ENCODE measurements around the gene PPP4R4.

Gene PPP4R4, protein sequence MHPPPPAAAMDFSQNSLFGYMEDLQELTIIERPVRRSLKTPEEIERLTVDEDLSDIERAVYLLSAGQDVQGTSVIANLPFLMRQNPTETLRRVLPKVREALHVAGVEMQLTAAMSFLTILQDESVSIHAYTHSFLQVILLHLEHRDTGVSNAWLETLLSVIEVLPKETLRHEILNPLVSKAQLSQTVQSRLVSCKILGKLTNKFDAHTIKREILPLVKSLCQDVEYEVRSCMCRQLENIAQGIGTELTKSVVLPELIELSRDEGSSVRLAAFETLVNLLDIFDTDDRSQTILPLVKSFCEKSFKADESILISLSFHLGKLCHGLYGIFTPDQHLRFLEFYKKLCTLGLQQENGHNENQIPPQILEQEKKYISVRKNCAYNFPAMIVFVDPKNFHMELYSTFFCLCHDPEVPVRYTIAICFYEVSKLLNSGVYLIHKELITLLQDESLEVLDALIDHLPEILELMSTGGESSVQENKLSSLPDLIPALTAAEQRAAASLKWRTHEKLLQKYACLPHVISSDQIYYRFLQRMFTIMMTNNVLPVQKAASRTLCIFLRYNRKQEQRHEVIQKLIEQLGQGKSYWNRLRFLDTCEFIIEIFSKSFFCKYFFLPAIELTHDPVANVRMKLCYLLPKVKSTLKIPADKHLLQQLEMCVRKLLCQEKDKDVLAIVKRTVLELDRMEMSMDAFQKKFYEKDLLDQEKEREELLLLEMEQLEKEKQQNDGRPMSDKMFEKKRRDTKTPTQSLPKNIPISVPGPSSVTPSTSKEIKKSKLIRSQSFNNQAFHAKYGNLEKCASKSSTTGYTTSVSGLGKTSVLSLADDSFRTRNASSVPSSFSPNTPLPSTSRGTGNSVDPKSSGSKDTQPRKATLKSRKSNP

DNA sequence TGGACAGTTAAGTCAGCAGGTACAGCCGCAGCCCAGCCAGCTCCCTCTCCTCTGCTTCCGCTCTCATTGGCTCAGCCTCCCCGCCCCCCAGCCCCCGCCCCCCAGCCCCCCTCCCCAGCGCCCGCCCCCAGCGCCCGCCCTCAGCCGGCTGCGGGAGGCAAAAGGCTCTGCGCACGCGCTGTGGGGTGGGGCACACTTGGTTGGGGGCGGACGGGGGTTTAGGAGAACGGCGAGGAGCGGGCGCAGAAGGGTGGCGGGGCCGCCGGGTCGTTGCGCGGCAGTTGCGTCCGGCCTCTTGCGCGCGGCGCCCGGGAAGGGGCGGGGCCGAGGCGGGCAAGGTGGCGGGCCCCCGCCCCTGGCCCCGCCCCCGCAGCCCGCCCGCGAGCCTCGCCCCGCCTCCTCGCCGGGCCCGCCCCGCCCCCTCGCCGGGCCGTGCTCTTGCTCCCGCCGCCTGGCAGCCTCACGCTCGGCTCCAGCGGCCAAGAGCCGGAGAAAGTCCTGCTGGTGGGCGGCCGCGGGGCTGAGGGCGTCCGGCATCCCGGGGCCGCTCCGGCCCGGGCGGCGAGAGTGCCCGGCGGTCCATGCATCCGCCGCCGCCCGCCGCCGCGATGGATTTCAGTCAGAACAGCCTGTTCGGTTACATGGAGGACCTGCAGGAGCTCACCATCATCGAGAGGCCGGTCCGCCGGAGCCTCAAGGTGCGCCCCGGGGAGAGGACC lies at the start of gene PPP4R4:
Gene PPP4R4, plus strand, starts transcription at position 438 of the 719 bp plus-strand sequence. Its CDS starts 144 bp downstream, at position 582.
- no peak for FAIRE-seq

DNA sequence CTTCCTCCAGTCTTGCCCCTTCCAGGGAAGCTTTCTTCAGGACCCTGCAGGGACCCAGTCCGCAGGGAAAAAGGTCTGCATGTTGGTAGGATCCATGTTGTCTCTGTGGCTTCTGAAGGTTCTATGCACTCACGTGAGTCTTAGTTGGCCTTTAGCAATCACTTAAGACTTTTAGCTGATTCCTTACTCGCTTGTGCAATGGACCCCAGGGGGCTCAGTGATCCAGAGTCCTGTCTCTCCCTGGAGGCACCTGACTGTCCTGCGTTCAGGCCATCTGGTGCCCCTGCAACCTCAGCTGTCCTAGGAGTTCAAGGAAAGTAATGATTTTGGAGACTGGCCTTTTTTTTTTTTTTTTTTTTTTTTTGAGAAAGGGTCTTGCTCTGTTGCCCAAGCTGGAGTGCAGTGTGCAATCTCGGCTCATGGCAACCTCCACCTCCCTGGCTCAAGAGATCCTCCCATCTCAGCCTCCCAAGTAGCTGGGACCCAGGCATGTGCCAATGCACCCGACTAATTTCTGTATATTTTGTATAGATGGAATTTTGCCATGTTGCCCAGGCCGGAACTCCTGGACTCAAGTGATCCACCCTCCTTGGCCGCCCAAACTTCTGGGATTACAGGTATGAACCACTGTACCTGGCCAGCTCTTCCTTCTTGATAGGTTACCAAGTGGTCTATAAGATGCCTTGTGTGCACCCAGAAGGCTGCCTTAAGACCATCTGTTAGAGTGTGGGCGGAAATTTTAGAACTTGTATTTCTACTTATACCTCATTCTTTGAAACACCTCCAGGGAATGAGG lies 49.3 kb upstream of the PPP4R4 start:
- no peak for FAIRE-seq

DNA sequence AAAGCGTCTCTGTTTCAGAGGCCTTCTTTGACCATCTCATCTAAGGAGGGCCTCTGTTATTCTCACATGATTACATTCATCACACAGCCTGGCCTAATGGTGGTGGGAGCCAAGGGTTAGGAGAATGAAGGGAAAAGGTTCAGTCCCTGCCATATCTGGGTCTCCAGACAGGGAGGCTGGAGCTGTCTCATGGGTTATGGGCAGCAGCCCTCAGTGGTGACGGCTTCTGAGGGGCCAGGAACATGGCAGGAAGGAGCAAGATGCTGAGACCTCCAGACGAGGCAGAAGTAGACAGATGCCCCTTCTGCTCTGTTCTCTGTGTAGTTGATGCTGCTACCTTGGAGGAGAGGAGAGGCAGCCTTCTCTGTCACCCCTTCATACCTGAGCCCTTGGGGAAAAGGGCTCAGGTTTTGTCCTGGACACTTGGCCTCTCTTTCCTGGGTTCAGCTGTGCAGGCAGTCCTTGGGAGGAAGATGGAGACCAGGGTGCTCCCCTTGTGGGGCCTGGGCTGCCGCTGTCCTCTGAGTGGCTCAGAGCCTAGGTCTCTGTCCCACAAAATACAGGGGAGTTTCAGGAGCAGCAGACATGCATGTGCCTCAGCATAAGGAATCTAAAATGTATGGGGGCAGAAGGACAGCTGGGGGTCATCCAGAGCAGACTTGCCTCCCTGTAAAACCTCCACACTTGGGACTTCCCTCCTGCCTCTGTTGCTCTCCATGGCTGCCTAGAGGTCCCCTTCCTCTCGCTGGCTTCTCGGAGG lies 48.3 kb upstream of the PPP4R4 start:
- FAIRE-seq: no peak

DNA sequence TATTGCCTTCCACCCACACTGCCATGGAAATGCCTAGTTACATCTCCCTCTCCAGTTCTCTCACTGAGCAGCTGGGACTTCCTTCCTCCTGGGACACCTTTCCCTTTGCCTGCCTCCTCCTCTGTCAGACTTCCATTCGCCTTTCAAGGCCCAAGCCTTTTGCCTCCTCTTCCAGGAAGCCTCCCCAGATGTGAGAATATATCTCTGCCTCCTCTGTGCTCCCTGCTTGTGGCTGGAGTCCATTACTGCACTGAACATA lies 47.8 kb upstream of the PPP4R4 start:
- no peak for FAIRE-seq

DNA sequence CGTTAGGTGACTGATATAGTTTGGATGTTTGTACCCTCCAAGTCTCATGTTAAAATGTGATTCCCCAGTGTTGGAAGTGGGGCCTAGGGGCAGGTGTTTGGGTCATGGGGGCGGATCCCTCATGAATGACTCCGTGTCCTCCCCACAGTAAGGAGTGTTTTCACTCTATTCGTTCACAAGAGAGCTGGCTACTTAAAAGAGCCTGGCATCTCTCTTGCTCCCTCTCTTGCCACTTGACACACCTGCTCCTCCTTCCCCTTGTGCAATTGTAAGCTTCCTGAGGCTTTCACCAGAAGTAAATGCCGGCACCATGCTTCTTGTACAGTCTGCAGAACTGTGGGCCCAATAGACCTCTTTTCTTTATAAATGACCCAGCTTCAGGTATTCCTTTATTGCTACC lies 47.3 kb upstream of the PPP4R4 start:
- no peak for FAIRE-seq

DNA sequence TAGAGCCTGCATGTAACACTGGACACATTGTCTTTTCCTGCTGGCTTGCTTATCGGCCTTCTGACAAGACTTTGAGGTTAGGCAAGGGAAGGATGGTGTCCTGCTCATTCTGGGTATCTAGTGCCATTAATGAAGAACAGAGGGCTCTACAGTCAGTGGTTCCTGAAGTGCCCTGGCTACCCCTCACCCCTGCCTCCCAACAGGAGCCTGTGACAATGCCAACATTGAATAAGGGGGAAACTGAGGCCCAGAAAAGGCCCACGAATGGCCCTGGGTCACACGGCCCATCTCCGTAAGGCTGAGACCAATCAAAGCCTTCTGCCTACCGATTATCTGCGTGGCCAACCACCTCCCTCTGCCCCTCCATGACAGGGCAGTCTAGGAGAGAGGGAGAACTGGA lies 46.8 kb upstream of the PPP4R4 start:
- no peak for FAIRE-seq

DNA sequence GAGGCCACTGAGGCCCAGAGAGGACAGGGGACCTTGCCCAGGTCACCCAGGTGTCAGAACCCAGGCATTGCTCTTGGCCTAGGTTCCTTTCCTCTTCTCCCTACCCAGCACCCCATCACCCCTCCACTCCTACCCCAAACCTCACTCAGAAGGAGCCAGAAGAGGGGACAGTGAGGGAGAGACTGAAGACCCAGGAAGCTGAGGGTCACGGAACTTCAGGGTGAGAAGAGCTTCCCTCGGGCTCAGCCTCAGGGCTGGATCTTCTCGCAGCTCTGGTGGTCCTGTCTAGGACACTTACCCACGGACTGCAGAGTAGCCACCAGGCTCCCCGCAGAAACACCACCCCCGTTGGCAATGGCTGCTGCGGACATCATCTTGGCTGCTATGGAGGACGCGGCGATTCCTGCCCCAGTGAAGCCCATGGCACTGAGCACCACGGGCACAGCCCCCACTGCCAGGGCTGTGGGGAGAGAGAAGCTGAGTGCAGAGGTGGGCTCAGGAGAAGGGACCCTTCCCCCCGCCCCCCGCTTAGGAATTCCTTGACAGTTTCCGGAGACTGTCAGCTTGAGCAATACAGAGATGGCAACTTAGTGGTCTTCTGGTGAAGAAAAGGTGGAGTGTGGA lies 45.8 kb upstream of the PPP4R4 start:
- FAIRE-seq: no peak

DNA sequence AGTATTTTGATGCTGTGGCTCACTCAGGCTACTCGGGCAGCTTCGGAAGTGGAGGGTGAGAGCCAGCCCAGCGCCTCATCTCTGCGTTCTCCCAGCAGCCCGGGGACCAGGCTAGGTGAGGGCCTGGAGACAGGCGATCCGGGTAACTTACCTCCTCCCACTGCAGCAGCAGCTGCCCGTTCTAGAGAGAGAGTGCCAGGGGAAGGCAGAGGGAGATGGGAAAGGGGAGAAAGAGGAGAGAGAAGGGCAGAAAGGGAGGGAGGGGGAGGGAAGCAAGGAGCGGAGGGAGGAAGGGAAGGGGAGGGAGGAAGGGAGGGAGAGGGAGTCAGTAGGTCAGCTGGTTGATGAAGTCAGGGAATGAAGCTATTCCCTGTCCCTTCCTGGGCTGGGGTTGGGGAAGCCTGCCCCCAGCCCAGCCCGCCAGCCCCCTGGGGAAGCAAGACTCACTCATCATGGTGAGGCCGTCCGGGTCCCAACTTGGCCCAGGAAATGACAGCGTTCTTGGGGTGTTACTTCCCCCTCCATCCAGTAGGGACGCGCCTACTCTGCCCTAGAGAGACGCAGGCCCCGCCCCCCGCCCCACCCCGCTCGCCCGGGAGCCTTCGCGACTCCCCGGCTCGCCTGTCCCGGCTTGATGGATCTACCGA lies 44.9 kb upstream of the PPP4R4 start, which contains the start of gene IFI27L2:
Gene IFI27L2, minus strand, starts transcription at position 494 of the 647 bp plus-strand sequence. Its CDS starts 40 bp downstream, at position 454.
- FAIRE-seq: no peak

DNA sequence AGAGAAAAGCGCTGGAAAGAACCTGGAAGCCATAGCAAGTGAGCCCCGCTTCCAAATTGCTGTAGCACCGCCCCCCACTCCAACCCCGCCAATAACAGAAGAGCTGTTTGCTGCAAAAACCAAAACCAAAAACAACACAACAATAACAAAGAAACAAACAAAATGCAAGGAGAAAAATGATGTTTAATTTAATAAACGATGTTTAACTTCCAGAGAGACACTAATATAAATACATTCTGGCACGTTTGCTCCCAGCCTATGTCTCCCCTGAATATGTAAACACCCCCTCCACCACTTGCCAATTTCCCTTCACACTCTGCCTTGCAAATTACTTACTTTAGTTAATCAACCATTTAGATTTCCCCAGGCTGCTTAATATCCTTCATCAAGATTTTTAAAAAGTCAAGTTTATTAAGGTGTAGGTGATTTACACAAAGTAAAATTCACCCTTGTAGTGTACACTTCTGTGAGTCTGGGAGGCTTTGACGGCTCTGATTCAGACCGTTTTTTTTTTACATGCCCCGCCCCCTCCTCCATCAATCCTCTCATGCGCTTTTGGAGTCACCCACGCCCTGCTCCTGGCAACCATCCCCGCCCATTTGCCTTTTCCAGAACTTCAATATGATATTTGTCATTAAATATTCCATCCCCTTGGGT lies 44.2 kb upstream of the PPP4R4 start:
- FAIRE-seq: no peak

DNA sequence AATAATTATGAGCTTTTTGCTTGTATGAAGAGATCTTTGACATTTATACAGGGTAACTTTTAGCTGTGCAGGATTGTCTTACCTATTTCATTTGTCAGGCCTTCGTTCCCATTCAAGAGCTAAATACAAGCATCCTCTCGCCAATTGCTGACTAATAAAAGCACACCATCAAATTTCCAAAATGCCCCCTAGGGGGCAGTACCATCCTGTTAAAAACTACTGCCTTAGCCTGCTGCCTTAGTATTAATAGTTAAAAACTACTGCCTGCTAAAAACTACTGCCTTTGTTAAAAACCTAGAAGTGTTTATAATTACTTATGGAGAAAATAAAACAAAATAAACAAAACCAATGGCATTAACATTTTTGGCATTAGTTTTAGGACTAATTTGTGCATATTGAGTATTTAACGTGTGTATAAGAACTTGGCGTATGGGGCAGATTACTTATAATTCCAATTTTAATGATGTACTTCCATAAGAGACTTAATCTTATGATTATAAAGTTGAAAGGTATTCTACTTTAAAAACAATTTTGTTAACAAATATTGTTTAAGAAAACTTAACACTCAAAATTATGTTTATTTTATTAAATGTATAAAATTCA lies 41.7 kb upstream of the PPP4R4 start:
- FAIRE-seq: peak; percentile 78

DNA sequence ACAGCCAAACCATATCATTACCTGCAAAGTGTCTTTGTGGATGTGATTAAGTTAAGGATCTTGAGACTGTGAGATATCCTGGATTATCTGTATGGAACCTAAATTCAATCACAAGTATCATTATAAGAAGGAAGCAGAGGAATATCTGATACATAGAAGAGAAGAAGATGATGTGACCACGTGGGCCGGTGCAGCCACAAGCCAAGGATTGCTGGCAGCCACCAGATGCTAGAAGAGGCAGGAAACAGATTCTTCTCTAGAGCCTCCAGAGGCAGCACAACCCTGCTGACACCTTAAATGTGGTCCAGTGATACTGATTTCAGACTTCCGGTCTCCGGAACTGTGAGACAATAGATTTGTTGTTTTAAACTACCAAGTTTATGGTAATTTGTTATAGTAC lies 38.6 kb upstream of the PPP4R4 start:
- FAIRE-seq: no peak

DNA sequence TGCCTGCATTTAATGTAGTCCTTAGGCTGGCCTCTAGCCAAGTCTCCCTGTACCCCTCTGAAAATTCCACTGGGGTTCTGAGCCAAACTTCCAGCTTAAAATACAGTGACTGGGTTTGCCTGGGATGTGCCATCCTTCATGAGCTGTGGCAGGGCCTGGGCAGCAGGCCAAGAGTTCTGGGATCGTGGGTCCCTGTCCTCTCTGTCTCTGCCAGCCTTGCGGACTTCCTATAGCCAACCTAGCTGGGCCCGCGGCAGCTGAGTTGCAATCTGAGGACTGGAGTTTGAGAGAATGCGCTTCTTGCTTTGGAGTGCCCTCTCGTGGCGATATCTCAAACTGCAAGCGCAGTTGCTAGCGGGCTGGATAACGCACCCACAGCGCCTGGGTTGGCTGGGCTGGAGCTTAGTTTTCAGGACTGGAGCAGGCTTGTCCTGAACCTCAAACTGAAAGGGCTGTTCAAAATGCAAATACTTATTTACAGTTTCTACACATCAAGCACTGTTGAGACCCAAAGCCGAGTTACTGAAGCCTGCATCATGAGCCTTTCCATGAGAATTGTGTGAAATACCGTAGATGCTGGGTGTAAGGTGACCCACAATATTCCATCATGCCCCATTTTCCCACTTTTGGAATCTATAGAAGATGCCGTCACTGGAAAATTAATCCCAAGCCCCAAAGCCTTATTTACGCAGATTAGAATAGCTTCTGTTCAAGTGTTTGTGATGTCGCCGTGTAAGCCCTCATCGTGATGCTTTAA lies 37.4 kb upstream of the PPP4R4 start:
- peak; percentile 51 for FAIRE-seq

DNA sequence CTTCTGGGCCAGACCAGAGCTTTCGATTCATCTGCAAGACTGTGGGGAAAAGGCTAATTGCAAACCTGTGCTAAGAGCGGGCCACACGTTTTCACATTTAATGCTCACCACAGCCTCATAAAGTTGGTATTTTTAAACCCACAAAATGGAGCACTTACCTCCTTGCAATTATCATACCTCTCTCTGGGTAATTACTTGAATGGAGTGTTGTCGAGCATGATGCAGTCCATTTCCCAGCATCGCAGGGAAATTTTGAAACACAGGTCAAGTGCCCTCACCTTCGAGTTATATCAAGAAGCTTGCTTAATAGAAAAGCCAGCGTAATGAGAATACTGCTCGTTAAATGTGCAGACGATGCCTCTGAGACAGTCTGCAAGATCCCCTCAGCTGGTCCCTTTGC lies 35.9 kb upstream of the PPP4R4 start:
- FAIRE-seq: no peak

DNA sequence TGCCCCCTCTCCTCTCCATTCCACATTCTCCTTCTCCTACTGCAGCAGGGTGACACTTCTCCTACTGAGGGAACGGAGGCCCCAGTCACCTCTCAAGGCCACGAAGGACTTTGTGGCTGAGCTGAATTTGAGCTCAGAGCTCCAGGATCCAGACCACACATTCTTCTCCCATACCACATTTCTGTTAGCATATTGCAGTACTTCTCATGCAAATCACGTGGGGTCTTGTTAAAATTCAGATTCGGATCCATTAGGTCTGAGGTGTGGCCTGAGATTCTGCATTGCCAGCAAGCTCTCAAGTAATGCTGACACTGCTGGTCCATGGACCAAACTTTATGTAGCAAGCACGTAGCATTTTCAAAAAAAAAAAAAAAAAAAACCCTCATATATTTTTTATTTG lies 35.1 kb upstream of the PPP4R4 start:
- no peak for FAIRE-seq

DNA sequence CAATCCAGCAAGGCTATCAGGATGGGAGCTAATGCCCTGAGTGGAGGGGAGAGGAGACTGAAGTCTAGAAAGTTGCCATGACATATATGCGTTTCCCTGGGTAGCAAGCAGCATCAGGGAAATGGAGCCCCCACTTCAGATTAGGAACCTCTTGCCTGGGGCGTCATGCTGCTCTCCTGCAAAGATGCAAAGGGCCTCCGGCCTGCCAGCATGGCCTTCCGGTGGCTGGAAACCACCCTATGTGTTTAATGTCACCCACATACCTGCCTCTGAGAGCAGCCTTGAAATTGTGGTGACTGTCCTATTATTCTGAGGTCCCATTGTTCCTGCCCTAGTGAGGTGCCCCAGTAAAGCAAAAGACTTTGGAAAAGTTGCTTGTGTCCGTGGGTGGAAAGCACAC lies 34.7 kb upstream of the PPP4R4 start:
- no peak for FAIRE-seq

DNA sequence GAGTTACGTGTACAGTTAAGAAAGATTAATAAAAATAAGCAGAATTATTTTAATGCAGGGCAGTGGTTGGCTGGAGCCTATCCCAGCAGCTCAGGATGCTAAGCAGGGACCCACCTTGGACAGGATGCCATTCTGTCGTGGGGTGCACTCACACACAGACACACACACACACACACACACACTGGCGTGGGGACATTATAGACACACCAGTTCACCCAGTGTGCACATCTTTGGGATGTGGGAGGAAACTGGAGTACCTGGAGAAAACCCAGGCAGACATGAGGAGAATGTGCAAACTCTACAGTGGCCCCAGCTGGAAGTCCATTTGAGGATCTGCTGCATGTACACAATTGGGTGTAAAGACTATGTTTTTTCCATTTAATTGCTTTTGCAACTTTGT lies 31.9 kb upstream of the PPP4R4 start:
- FAIRE-seq: no peak

DNA sequence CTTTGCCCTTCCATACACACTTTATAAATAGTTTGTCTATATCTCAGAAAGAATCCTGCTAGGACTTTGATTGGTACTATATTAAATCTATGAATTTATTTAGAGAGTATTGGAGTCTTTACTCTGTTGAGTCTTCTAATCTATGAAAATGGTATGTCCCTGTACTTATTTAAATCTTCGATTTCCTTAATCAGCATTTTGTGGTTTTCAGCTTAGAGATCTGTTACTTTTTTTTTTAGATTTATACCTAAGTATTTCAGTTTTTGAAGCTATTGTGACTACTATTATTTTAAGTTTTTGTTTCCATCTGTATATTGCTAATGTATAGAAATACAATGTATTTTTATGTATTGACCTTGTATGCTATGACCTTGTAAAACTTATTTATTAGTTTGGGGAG lies 31.3 kb upstream of the PPP4R4 start:
- no peak for FAIRE-seq

DNA sequence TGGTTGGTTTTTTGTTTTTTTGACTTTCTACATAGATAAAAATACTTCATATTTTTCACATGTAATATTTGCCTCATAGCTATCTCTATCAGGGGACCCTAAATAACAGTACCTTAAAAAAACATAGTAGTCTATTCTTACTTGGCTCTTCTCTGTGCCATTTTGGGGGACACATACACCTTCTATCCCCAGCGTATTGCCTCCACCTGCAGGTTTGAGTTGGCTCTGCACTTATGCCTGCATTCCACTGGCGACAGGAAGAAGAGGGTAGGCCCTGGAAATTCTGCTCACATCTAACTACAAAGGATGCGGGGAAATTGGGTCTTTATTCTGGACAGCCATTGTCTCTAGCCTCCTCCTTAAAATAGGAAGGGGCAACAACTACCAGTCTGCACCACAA lies 30.9 kb upstream of the PPP4R4 start:
- no peak for FAIRE-seq

DNA sequence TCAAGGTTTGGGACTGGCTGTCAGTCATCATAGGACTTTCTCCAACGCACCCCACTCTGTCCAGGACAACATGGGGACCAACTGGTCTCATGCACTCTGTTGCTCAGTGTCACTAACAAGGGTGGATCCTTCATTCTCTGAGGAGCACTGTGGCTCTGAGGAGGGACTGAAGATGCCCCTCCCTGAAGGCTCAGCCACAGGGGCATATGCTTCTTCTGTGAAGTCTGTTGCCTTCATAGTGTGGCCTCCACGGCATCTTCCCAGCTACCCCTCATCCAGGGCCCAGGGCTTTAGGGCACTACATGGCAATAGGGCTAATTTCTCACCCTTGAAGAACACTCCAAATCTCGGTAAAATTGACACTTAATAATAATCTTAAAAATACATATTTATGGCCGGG lies 30.4 kb upstream of the PPP4R4 start:
- FAIRE-seq: no peak
